Kidney (tissue), 14 donors: ENCODE results near the gene PMEPA1. TPM values are rescaled to one million over a fixed set of nuclear protein-coding genes. Genes with fewer than 3 reads are reported as not detected.

Experiments
- DNase-seq, 5 donors: peaks; one replicate each; pipeline ENCODE4 v3.0.0-alpha.2; 2013 to 2020
- FAIRE-seq: peaks from 2 replicates; lab custom pipeline; 2012; peaks lifted over from hg19 to GRCh38; lab: Jason Lieb, UNC
- H3K27ac ChIP-seq, 2 donors: one replicate each; pipeline ENCODE4 v1.7.0; 2013; ENCODE audit warnings: low read depth in 2 of 2, low read length in 2 of 2, inconsistent platforms in 1 of 2
- H3K27me3 ChIP-seq: one replicate; pipeline ENCODE4 v1.7.1; 2013; ENCODE audit warnings: low read length, inconsistent platforms; ENCODE audit not compliant: control insufficient read depth, insufficient read depth
- H3K36me3 ChIP-seq, 3 donors: one replicate each; pipeline versions ENCODE4 v1.7.0 to v1.7.1; 2013; ENCODE audit warnings: low read length in 3 of 3, control low read depth in 1 of 3, inconsistent platforms in 1 of 3; ENCODE audit not compliant: insufficient read depth in 3 of 3, control insufficient read depth in 2 of 3
- H3K4me1 ChIP-seq, 3 donors: one replicate each; pipeline versions ENCODE4 v1.7.0 to v1.7.1; 2013; ENCODE audit warnings: low read length in 3 of 3, inconsistent platforms in 1 of 3, low read depth in 1 of 3; ENCODE audit not compliant: control insufficient read depth in 2 of 3, insufficient read depth in 2 of 3
- H3K4me3 ChIP-seq, 3 donors: one replicate each; pipeline versions ENCODE4 v1.7.0 to v1.8.1; 2013; ENCODE audit warnings: low read length in 3 of 3, control low read depth in 1 of 3, inconsistent platforms in 1 of 3
- H3K9ac ChIP-seq, 3 donors: one replicate each; pipeline versions ENCODE4 v1.7.0 to v1.7.1; 2013; ENCODE audit warnings: low read length in 3 of 3, control low read depth in 1 of 3, inconsistent platforms in 1 of 3
- H3K9me3 ChIP-seq, 3 donors: one replicate each; pipeline versions ENCODE4 v1.7.0 to v1.7.1; 2013; ENCODE audit warnings: low read length in 3 of 3, control low read depth in 1 of 3, inconsistent platforms in 1 of 3; ENCODE audit not compliant: control insufficient read depth in 2 of 3, insufficient read depth in 1 of 3
- intact Hi-C: fragments of 100-400 bp; cut with DNase I; formaldehyde crosslinking; loops from one replicate; pipeline ENCODE4 v1.11.1; 2022
- polyA plus RNA-seq: library from polyadenylated mRNA; stranded (reverse); fragments of 350-450 nt; fragmentation: Illumina TruSeq; extraction: RNeasy Lipid Tissue Mini Kit (QIAGEN cat#74804); gene quantifications from one replicate; pipeline ENCODE4 v1.2.3, GENCODE V29; 2014; ENCODE audit warnings: low read depth, low replicate concordance; ENCODE audit not compliant: insufficient read depth
- total RNA-seq: library from RNA; stranded (reverse); fragmentation: NEBNext Ultra II Directional; extraction: Animal tissue kit (Norgen Biotek cat#: 25700); gene quantifications from one replicate; pipeline ENCODE4 v1.2.1, GENCODE V29; 2021
- TF ChIP-seq, protein P1 (sequence below): IDR thresholded peaks from 3 replicates; pipeline ENCODE4 v1.5.1; 2012; ENCODE audit warnings: mild to moderate bottlenecking, moderate library complexity, borderline replicate concordance; ENCODE audit not compliant: insufficient read depth; ENCODE audit errors: extremely low read depth
- donor health status: control.
- donor health status: control.
- donor health status: control.
- donor health status: control.
- donor health status: control.
- donor health status: DM: yes; HTN: yes; CAD: no.
- donor health status: Normal renal cell carcinoma (clear cell type).

Gene PMEPA1
- total and polyA plus RNA-seq, 2 donors from 2014 or later = 12.9 to 30.4 TPM

DNA sequence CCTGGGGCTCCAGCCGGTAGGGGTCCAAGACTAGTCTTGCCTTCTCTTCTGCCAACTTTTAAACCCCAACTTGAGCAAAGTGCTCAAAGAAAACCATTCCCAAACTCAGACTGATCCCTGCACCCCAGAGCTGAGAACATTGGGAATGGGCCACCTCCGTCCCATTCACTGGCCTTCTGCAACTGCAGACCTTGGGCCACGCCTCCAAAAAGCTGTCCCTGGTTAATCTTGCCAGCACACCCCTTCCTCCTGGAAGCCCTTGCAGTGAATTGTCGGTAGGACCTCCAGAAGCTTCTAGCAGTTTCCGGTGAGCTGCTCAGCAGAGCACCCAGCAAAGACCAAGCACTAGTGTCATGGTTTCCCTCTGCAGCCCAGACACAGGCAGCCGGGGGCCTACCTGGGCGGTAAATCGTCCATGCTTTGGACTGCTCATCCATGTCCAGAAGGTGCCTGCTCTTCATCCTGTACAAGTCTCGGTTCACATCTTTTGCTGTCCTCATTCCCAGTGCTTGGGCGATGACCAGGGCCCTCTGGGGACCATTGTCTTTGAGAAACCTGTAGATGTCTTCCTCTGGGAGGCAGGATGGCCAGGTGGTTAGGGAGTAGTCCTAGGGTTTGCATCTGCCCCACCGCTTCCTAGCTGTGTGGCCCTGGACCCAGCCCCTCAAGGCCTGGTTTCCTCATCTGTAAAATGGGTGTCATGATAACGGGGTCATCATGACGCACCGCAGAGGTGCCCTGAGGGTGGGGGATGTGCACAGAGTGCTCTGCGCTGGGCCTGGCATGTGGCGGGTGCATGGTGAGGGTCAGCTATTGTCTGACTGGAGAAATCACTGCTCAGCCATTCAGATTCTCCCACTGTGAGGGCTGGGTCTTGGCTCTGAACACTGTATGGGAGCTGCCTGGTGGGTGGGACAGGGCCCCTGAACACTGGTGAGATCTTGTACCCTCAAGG is 95.0 kb downstream of the PMEPA1 start:
- no peaks in the 10 kb centered on the region for H3K9me3 ChIP-seq
- DNase-seq = peak in 1 of 5 donors; percentile 49
- no peak overlapping the region for H3K9ac ChIP-seq
- no peaks in the 10 kb centered on the region for H3K36me3 ChIP-seq
- no peaks in the 10 kb centered on the region for H3K27me3 ChIP-seq
- no peaks in the 10 kb centered on the region for H3K4me1 ChIP-seq
- no peak for FAIRE-seq
- H3K4me3 ChIP-seq = no peak overlapping the region
- no peak overlapping the region for H3K27ac ChIP-seq
- TF ChIP-seq, protein P1, sequence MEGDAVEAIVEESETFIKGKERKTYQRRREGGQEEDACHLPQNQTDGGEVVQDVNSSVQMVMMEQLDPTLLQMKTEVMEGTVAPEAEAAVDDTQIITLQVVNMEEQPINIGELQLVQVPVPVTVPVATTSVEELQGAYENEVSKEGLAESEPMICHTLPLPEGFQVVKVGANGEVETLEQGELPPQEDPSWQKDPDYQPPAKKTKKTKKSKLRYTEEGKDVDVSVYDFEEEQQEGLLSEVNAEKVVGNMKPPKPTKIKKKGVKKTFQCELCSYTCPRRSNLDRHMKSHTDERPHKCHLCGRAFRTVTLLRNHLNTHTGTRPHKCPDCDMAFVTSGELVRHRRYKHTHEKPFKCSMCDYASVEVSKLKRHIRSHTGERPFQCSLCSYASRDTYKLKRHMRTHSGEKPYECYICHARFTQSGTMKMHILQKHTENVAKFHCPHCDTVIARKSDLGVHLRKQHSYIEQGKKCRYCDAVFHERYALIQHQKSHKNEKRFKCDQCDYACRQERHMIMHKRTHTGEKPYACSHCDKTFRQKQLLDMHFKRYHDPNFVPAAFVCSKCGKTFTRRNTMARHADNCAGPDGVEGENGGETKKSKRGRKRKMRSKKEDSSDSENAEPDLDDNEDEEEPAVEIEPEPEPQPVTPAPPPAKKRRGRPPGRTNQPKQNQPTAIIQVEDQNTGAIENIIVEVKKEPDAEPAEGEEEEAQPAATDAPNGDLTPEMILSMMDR = no peak
- intact Hi-C loops = no loop called here

DNA sequence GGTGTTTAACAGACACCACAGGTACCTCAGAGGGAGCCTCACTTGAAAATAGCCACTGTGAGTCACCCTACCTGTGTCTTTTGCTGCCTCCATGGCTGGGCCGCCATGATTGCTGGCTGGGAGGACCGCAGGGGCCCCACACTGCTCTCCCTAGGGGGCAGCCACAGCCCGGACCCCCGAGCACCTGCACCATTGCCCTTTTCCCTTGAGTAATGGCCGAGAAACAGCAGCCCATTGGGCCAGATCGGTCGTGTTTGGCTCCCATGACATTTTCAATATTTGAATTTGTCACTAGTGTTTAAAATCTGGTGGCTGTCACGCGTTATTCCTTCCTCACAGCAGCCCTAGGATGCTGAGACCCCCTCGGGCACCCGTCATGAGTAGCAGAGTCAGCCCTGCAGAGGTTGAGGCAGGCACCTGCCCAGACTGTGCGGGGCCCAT is 96.3 kb downstream of the PMEPA1 start:
- Histone ChIP-seq H3K4me3 (no peak overlapping the region), H3K9ac (no peak overlapping the region), H3K27ac (no peak overlapping the region), H3K9me3 (no peaks in the 10 kb centered on the region), H3K36me3 (no peaks in the 10 kb centered on the region), H3K4me1 (no peaks in the 10 kb centered on the region), H3K27me3 (no peaks in the 10 kb centered on the region)
- peak in 1 of 5 donors; percentile 48 for DNase-seq
- FAIRE-seq = no peak
- TF ChIP-seq, protein P1 = no peak
- intact Hi-C loops = no loop called here

DNA sequence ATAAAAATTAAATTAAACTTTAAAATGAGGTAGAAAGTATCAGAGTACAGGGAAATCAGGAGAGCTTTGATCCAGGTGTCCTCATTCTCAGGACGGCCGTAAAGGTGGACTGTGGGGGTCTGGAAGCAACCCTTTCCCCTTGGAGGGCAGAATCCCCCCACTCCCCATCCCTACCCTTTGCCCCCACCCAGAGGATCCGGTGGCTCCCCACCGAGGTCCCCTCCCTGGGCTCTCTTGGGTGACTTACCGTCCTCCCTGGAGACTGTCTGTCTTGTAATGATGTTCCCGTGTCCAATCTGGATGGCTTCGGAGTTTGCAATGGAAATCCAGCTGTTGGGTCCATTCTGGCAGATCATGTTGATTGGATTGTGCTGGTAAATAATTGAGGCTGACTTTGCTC is 96.9 kb downstream of the PMEPA1 start:
- H3K36me3 ChIP-seq = no peaks in the 10 kb centered on the region
- FAIRE-seq = no peak
- H3K9me3 ChIP-seq = no peaks in the 10 kb centered on the region
- H3K4me1 ChIP-seq = no peaks in the 10 kb centered on the region
- peak in 1 of 5 donors; percentile 18 for DNase-seq
- no peaks in the 10 kb centered on the region for H3K27me3 ChIP-seq
- no peak overlapping the region for H3K27ac ChIP-seq
- TF ChIP-seq, protein P1 = no peak
- H3K9ac ChIP-seq = no peak overlapping the region
- H3K4me3 ChIP-seq = no peak overlapping the region
- intact Hi-C loops = no loop called here
